Lower leg skin (tissue), 4 donors: ENCODE measurements around the gene SPDYA. TPM values are rescaled to one million over a fixed set of nuclear protein-coding genes. Genes with fewer than 3 reads are reported as not detected.

Source experiments
- DNase-seq, 2 donors: peaks; one replicate each; pipeline ENCODE4 v3.0.0-alpha.2; 2019; ENCODE audit warnings: low spot score in 2 of 2
- H3K4me3 ChIP-seq: fragments of 200-600 bp; sonication (generic); 2 replicates; pipeline ENCODE4 v1.5.1; 2017; ENCODE audit warnings: mild to moderate bottlenecking, low read depth; ENCODE audit not compliant: poor library complexity, severe bottlenecking
- POLR2A ChIP-seq, 2 donors: fragments of 450-650 bp; IDR thresholded peaks; one replicate each; pipeline ENCODE4 v1.6.1; 2016 to 2017; ENCODE audit warnings: antibody characterized with exemption in 2 of 2, mild to moderate bottlenecking in 1 of 2, moderate library complexity in 1 of 2
- WGBS, 2 donors: methylation state at CpG; one replicate each; pipeline ENCODE4 v1.1.5; 2018; 5-methylcytosine and 5-hydroxymethylcytosine counted together
- intact Hi-C: fragments of 100-400 bp; cut with DNase I; formaldehyde crosslinking; loops from one replicate; pipeline ENCODE4 v1.15.0; 2023; ENCODE audit warnings: low total_unique reads
- total RNA-seq, 4 donors: library from RNA; depleted of rRNA; stranded (reverse); fragments of >200 nt; gene quantifications; one replicate each; pipeline ENCODE4 v1.1.0, GENCODE V29; 2016
- TF ChIP-seq, protein P1 (sequence below), 3 donors: fragments of 450-650 bp; IDR thresholded peaks; one replicate each; pipeline ENCODE4 v1.5.1; 2016; ENCODE audit warnings: antibody characterized with exemption in 3 of 3, mild to moderate bottlenecking in 3 of 3, moderate library complexity in 2 of 3

The SPDYA gene
- total RNA-seq, 4 donors from 2014 or later: 0.42 to 0.95 (median 0.71) TPM; not detected in 1

DNA sequence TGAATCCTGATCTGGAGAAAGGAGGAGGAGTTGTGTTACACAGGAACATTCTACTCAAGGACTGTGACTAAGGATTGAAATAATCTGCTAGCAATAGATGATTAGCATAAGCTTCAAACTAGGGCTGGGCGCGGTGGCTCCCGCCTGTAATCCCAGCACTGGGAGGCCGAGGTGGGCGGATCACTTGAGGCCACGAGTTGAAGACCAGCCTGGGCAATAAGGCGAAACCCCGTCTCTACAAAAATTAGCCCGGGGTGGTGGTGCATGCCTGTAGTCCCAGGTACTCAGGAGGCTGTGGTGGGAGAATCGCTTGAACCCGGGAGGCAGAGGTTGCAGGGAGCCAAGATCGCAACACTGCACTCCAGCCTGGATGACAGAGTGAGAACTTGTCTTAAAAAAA, 58.0 kb downstream of the SPDYA start:
- no peak for TF ChIP-seq POLR2A (IDR thresholded peaks at IDR 0.05)
- TF ChIP-seq, protein P1, sequence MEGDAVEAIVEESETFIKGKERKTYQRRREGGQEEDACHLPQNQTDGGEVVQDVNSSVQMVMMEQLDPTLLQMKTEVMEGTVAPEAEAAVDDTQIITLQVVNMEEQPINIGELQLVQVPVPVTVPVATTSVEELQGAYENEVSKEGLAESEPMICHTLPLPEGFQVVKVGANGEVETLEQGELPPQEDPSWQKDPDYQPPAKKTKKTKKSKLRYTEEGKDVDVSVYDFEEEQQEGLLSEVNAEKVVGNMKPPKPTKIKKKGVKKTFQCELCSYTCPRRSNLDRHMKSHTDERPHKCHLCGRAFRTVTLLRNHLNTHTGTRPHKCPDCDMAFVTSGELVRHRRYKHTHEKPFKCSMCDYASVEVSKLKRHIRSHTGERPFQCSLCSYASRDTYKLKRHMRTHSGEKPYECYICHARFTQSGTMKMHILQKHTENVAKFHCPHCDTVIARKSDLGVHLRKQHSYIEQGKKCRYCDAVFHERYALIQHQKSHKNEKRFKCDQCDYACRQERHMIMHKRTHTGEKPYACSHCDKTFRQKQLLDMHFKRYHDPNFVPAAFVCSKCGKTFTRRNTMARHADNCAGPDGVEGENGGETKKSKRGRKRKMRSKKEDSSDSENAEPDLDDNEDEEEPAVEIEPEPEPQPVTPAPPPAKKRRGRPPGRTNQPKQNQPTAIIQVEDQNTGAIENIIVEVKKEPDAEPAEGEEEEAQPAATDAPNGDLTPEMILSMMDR (IDR thresholded peaks at IDR 0.05): no peak
- intact Hi-C loops: no loop called here
- WGBS, 2 donors: 64 to 78% methylated on average over 12 of the region's 12 CpGs
- H3K4me3 ChIP-seq: no peak overlapping the region
- DNase-seq: peak in 1 of 2 donors; percentile 71

DNA sequence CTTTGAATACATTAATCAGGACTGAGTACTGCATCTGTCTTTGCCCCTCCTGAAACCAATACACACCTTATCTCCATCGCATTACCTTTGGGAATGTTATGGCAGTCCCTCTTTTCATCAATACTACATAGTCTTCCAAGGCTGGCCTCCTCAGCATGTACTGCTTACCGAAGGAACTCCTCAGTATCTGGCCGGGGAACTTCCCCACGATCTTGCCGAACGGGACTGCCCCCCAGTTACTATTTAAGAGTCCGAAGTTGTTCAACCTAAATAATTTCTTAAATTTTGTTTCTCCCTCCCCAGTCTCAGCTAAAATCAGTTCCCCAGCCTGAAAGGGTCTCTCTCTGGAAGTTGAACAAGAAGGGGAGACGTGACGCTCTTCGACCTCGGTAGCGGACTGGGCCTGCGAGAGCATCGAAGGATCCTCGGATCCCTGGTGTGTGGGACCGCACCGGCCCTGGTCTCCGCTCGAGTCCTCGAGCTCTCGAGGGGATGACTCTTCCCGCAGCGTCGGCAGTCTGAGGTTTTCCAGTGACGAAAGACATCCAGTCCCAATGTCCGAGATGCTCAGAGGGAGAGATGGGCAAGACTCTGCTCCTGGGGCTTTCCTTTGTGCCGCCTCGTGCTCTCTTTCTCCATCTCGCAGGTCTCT, 59.0 kb downstream of the SPDYA start:
- intact Hi-C loops: no loop called here
- DNase-seq: peak in 1 of 2 donors; percentile 66
- TF ChIP-seq POLR2A (IDR thresholded peaks at IDR 0.05): no peak
- TF ChIP-seq, protein P1 (IDR thresholded peaks at IDR 0.05): no peak
- 0 to 1% methylated on average over 27 to 29 of the region's 29 CpGs for WGBS, 2 donors
- H3K4me3 ChIP-seq: peak overlapping the region; percentile 98

DNA sequence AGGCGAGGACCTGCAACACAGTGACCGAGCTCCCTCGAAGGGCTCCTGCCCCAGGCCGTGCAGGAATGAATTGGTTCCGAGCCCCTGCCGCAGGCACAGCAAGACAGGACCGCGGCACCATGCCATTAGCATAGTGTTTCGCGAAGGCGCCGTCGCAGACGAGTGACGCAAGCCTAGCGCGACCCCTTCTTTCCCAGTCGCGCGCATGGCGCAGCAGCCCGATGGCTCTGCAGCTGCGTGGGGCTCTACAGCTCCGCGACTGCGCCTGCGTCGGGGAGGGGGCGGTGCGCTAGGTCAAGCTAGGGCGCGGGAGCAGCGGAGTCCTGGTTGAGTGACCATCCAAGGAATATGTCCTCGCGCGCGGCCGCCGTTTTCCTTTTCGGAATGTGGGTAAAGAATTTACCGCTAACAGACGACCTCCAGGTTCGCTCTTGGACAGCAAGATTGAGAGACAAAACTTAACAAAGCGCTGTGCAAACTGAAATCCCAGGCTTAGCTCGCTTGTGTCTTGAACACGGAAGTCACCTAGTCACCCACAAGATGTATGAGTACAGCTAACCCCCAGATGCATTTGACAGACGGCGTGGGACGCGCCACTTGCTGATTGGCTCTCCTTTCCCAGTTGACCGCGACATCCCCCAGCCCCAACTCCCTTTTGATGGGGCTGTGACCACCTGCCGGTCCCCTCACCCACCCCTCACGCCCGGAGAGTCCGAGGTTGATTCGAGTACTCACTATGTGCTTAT, 59.7 kb downstream of the SPDYA start, which contains the start of gene TRMT61B:
Gene TRMT61B, minus strand, starts transcription at position 164 of the 746 bp plus-strand sequence. Its CDS starts 32 bp downstream, at position 132.
- H3K4me3 ChIP-seq: peak within 1 kb of the TSS; percentile 98
- DNase-seq: peak; percentile 94 to 99
- TF ChIP-seq, protein P1 (IDR thresholded peaks at IDR 0.05): no peak
- TF ChIP-seq POLR2A (IDR thresholded peaks at IDR 0.05): no peak
- intact Hi-C loops: no loop called here
- WGBS, 2 donors: 1% methylated on average over 43 to 56 of the region's 57 CpGs

DNA sequence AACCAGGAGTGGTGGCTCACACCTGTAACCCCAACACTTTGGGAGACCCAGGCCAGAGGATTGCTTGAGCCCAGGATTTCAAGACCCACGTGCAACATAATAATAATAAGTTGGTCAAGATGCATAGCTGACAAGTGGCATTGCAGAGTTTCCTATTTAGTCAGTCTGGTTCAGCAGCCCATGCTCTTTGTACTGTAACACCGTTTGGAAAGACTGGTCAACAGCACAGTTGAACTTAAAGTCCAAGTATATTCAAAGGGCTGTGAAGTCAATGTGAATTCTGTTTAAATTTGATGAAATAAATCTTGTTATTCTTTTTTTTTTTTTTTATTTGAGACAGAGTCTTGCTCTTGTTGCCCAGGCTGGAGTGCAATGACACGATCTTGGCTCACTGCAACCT, 61.0 kb downstream of the SPDYA start:
- intact Hi-C loops: no loop called here
- DNase-seq: no peak
- TF ChIP-seq, protein P1 (IDR thresholded peaks at IDR 0.05): no peak
- TF ChIP-seq POLR2A (IDR thresholded peaks at IDR 0.05): no peak
- no peak overlapping the region for H3K4me3 ChIP-seq
- WGBS, 2 donors: 81 to 89% methylated on average over 3 of the region's 3 CpGs

DNA sequence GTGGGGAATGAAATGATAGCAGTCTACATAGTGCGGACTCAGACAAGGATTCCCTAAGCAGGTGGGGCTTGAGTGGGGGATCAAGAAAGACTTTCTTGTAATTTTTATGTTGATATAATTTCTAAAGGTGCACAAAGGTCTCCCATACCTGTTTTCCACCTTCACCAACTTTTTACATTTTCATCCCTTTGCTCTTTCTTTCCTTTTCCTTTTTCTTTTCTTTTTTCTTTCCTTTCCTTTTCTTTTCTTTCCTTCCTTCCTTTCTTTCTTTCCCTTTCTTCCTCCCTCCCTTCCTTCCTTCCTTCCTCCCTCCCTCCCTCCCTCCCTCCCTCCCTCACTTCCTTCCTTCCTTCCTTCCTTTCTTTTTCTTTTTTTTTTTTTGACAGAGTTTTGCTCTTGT, 69.6 kb downstream of the SPDYA start:
- TF ChIP-seq, protein P1 (IDR thresholded peaks at IDR 0.05): no peak
- no peak for TF ChIP-seq POLR2A (IDR thresholded peaks at IDR 0.05)
- DNase-seq: no peak
- intact Hi-C loops: no loop called here
- H3K4me3 ChIP-seq: no peak overlapping the region
- 86 to 94% methylated on average over 1 of the region's 1 CpG for WGBS, 2 donors
